Kidney tubule cell (primary cell): ENCODE data around the gene LPP.

Experiments
- DNase-seq: peaks from one replicate; pipeline ENCODE4 v3.0.0-alpha.2; 2018; ENCODE audit warnings: low spot score

The LPP gene

GRCh38 chr3:188135271-188135670 lies 18.7 kb upstream of the LPP start:
- DNase-seq: no peak

GRCh38 chr3:188137051-188137450 lies 16.9 kb upstream of the LPP start:
- peak; percentile 39 for DNase-seq

- no peak for DNase-seq
These were observed 14.5 kb upstream of the LPP start for GRCh38 chr3:188139466-188139865.

- DNase-seq: no peak
These were observed 7.7 kb upstream of the LPP start for GRCh38 chr3:188146219-188146618.

GRCh38 chr3:188147782-188148181 lies 6.2 kb upstream of the LPP start:
- no peak for DNase-seq

GRCh38 chr3:188148318-188148717 lies 5.6 kb upstream of the LPP start:
- DNase-seq: no peak

- no peak for DNase-seq
These were observed 4.4 kb upstream of the LPP start for GRCh38 chr3:188149587-188149986.

GRCh38 chr3:188150982-188151381 lies 3.0 kb upstream of the LPP start:
- peak; percentile 39 for DNase-seq

- DNase-seq: no peak
These were observed 2.5 kb upstream of the LPP start for GRCh38 chr3:188151438-188151837.

- DNase-seq: peak; percentile 63
These were observed 1.1 kb upstream of the LPP start for GRCh38 chr3:188152660-188153436.

GRCh38 chr3:188153437-188154013 lies 432 bp upstream of the LPP start:
- peak; percentile 95 for DNase-seq

- DNase-seq: no peak
These were observed 1.0 kb downstream of the LPP start for GRCh38 chr3:188154809-188155574.

GRCh38 chr3:188156056-188156455 lies 2.1 kb downstream of the LPP start:
- DNase-seq: no peak

- no peak for DNase-seq
These were observed 3.5 kb downstream of the LPP start for GRCh38 chr3:188157407-188157806.

- DNase-seq: no peak
These were observed 4.0 kb downstream of the LPP start for GRCh38 chr3:188157971-188158370.

GRCh38 chr3:188158731-188159310 lies 4.9 kb downstream of the LPP start:
- DNase-seq: no peak

- DNase-seq: no peak
These were observed 6.8 kb downstream of the LPP start for GRCh38 chr3:188160751-188161150.

- DNase-seq: peak; percentile 87
These were observed 10.3 kb downstream of the LPP start for GRCh38 chr3:188164248-188164687.

- peak; percentile 52 for DNase-seq
These were observed 11.6 kb downstream of the LPP start for GRCh38 chr3:188165596-188165995.

- DNase-seq: peak; percentile 60
These were observed 12.5 kb downstream of the LPP start for GRCh38 chr3:188166441-188166840.

GRCh38 chr3:188168186-188168585 lies 14.2 kb downstream of the LPP start:
- DNase-seq: no peak

- no peak for DNase-seq
These were observed 14.7 kb downstream of the LPP start for GRCh38 chr3:188168648-188169047.
